ENCODE results near the gene NFIB. TPM values are rescaled to one million over a fixed set of nuclear protein-coding genes. Genes with fewer than 3 reads are reported as not detected.

NFIB gene
- total and polyA plus RNA-seq, 8 donors = 88.8 to 144 (median 127) TPM

- Histone ChIP-seq H3K4me1 (peaks cover 7 to 17% of the 10 kb centered on the region in 2 donors), H3K9me3 (no peaks in the 10 kb centered on the region), H3K27me3 (peaks cover 0 to 5% of the 10 kb centered on the region in 2 donors), H3K36me3 (no peaks in the 10 kb centered on the region), H3K4me3 (no peak overlapping the region), H3K27ac (no peak overlapping the region)
- no peak for TF ChIP-seq CTCF (IDR thresholded peaks at IDR 0.05)
- intact Hi-C loops (cut with DNase I) = loop anchor here in 1 of 2 donors (10.0 kb wide), 1 partner anchor 932 kb away; no protein-coding TSS in a partner anchor
- DNase-seq (no peak), ATAC-seq (no peak)
These were observed 42.7 kb upstream of the NFIB start for GRCh38 chr9:14356351-14357265.

GRCh38 chr9:14354201-14354600 lies 40.3 kb upstream of the NFIB start:
- no peak for TF ChIP-seq CTCF (IDR thresholded peaks at IDR 0.05)
- H3K36me3 ChIP-seq = no peaks in the 10 kb centered on the region
- H3K9me3 ChIP-seq = no peaks in the 10 kb centered on the region
- no peak overlapping the region for H3K27ac ChIP-seq
- intact Hi-C loops (cut with DNase I) = loop anchor here in 1 of 2 donors (10.0 kb wide), 1 partner anchor 929 kb away; no protein-coding TSS in a partner anchor
- DNase-seq = no peak
- peaks cover 10 to 24% of the 10 kb centered on the region in 2 donors for H3K4me1 ChIP-seq
- no peak for ATAC-seq
- peaks cover 7 to 29% of the 10 kb centered on the region in 2 donors for H3K27me3 ChIP-seq
- no peak overlapping the region for H3K4me3 ChIP-seq

- DNase-seq (peak; percentile 87 to 96 (median 92)), ATAC-seq (peak; percentile 89)
- H3K4me3 ChIP-seq = no peak overlapping the region
- H3K36me3 ChIP-seq = no peaks in the 10 kb centered on the region
- H3K27ac ChIP-seq = peak overlapping the region; percentile 33 to 77
- intact Hi-C loops (cut with DNase I) = loop anchor here in 1 of 2 donors (10.0 kb wide), 1 partner anchor 929 kb away; no protein-coding TSS in a partner anchor
- H3K27me3 ChIP-seq = peaks cover 13 to 37% of the 10 kb centered on the region in 2 donors
- no peaks in the 10 kb centered on the region for H3K9me3 ChIP-seq
- TF ChIP-seq CTCF (IDR thresholded peaks at IDR 0.05) = peak; percentile 76 to 87
- H3K4me1 ChIP-seq = peaks cover 10 to 26% of the 10 kb centered on the region in 2 donors
These were observed 39.5 kb upstream of the NFIB start for GRCh38 chr9:14353222-14354056.

- Histone ChIP-seq H3K36me3 (no peaks in the 10 kb centered on the region), H3K4me3 (no peak overlapping the region), H3K9me3 (no peaks in the 10 kb centered on the region), H3K27me3 (peaks cover 20 to 46% of the 10 kb centered on the region in 2 donors), H3K27ac (peak overlapping the region; percentile 33 to 77), H3K4me1 (peaks cover 10 to 35% of the 10 kb centered on the region in 2 donors)
- intact Hi-C loops (cut with DNase I) = loop anchor here in 1 of 2 donors (10.0 kb wide), 1 partner anchor 928 kb away; no protein-coding TSS in a partner anchor
- ATAC-seq (no peak), DNase-seq (no peak)
- TF ChIP-seq CTCF (IDR thresholded peaks at IDR 0.05) = no peak
These were observed 38.6 kb upstream of the NFIB start for GRCh38 chr9:14352503-14352902.
